Measurements from ENCODE around the gene PPFIBP1.
A peak's percentile ranks its signal among the peaks of the same experiment; 100 is the strongest.

The PPFIBP1 gene

DNA sequence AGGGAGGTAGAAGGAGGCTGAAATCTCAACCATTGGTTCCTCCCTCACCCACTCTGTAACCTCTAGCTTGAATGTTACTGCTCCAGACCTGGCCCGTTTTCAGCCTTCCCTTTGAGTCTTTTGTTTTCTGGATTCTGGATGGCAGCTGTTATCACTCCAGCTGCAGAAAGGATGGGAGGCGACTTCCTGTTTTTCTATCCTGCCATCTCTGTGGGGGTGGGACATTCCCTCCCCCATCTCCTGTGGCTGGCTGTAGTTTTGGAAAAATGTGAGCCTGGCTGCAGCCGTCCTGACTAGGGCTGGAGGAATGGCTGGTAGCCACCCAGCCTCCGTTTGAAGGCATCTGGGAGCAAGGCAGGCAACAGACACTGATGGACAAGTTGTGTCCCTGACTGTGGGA lies 2.9 kb upstream of the PPFIBP1 start:
- no peaks in the 10 kb centered on the region for H3K9me3 ChIP-seq
- H3K4me3 ChIP-seq, result no peak overlapping the region
- peaks cover 0 to 19% (median 7%) of the 10 kb centered on the region in 4 donors for H3K4me1 ChIP-seq
- intact Hi-C loops (cut with DNase I; ENCODE audit: low total_unique reads), result loop anchor here (10.0 kb wide), 3 partner anchors 86 to 336 kb away; no protein-coding TSS in a partner anchor
- H3K27me3 ChIP-seq, result no peaks in the 10 kb centered on the region
- TF ChIP-seq CTCF (IDR thresholded peaks at IDR 0.05), result no peak
- peak overlapping the region in 1 of 2 donors; percentile 9 for H3K27ac ChIP-seq
- DNase-seq, result no peak
- H3K36me3 ChIP-seq, result no peaks in the 10 kb centered on the region

GRCh38 chr12:27521981-27522380 lies 2.0 kb upstream of the PPFIBP1 start:
- Histone ChIP-seq H3K9me3 (no peaks in the 10 kb centered on the region), H3K36me3 (no peaks in the 10 kb centered on the region), H3K27ac (no peak overlapping the region), H3K27me3 (no peaks in the 10 kb centered on the region), H3K4me3 (no peak overlapping the region), H3K4me1 (peaks cover 0 to 25% (median 7%) of the 10 kb centered on the region in 4 donors)
- no peak for TF ChIP-seq CTCF (IDR thresholded peaks at IDR 0.05)
- DNase-seq, result no peak
- intact Hi-C loops (cut with DNase I; ENCODE audit: low total_unique reads), result loop anchor here (10.0 kb wide), 3 partner anchors 87 to 337 kb away; no protein-coding TSS in a partner anchor

DNA sequence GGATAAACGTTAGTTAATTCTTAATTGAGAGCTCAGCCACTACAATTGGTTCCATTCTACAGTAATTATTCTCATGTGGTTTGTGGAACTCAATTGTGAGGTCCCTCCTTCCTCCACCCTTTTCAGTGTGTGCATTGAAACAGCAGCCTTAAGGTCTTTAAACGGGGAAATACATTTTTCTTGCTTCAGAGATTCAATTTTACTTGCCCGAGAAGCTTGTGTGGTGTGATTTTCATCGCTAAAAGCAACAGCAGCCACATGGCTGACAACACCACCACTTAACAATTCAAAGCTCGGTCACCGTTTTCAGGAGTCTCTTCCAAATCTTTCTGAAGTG lies 733 bp upstream of the PPFIBP1 start:
- no peaks in the 10 kb centered on the region for H3K9me3 ChIP-seq
- H3K4me1 ChIP-seq, result peaks cover 0 to 25% (median 7%) of the 10 kb centered on the region in 4 donors
- peak overlapping the region; percentile 85 to 91 for H3K27ac ChIP-seq
- H3K27me3 ChIP-seq, result no peaks in the 10 kb centered on the region
- no peak for TF ChIP-seq CTCF (IDR thresholded peaks at IDR 0.05)
- DNase-seq, result no peak
- H3K4me3 ChIP-seq, result peak overlapping the region; percentile 78 to 84
- intact Hi-C loops (cut with DNase I; ENCODE audit: low total_unique reads), result loop anchor here (10.0 kb wide), 3 partner anchors 88 to 338 kb away; no protein-coding TSS in a partner anchor
- no peaks in the 10 kb centered on the region for H3K36me3 ChIP-seq

- no peak for DNase-seq
- H3K4me3 ChIP-seq, result peak overlapping the region; percentile 78 to 84
- no peak for TF ChIP-seq CTCF (IDR thresholded peaks at IDR 0.05)
- H3K36me3 ChIP-seq, result no peaks in the 10 kb centered on the region
- H3K4me1 ChIP-seq, result peaks cover 0 to 32% (median 7%) of the 10 kb centered on the region in 4 donors
- no peaks in the 10 kb centered on the region for H3K9me3 ChIP-seq
- H3K27ac ChIP-seq, result peak overlapping the region; percentile 85 to 91
- H3K27me3 ChIP-seq, result no peaks in the 10 kb centered on the region
- intact Hi-C loops (cut with DNase I; ENCODE audit: low total_unique reads), result loop anchor here (10.0 kb wide), 3 partner anchors 90 to 340 kb away; no protein-coding TSS in a partner anchor
These were observed 459 bp downstream of the PPFIBP1 start for GRCh38 chr12:27524494-27524835.

GRCh38 chr12:27524839-27525753 lies 1.1 kb downstream of the PPFIBP1 start:
- peak in 1 of 2 donors; percentile 45 for DNase-seq
- TF ChIP-seq CTCF (IDR thresholded peaks at IDR 0.05), result no peak

More at GRCh38 chr12:27524839-27525753, 1.1 kb downstream of the PPFIBP1 start:
- intact Hi-C loops (cut with DNase I; ENCODE audit: low total_unique reads), result loop anchor here (10.0 kb wide), 3 partner anchors 90 to 340 kb away; no protein-coding TSS in a partner anchor
- H3K9me3 ChIP-seq, result no peaks in the 10 kb centered on the region
- H3K4me1 ChIP-seq, result peaks cover 0 to 32% (median 7%) of the 10 kb centered on the region in 4 donors
- peak overlapping the region; percentile 78 to 84 for H3K4me3 ChIP-seq
- peak overlapping the region; percentile 85 to 91 for H3K27ac ChIP-seq
- H3K36me3 ChIP-seq, result no peaks in the 10 kb centered on the region
- no peaks in the 10 kb centered on the region for H3K27me3 ChIP-seq
